SK-N-SH treated with all-trans-retinoic acid at 6 μM for 48 hours (cell line): Measurements from ENCODE around the gene TPM4.

Experiments
- CREB5 ChIP-seq: fragments of 250-450 bp; sonication (Bioruptor Pico); IDR thresholded peaks from 2 replicates; pipeline ENCODE4 v1.5.1; 2020; ENCODE audit warnings: low read depth, mild to moderate bottlenecking, moderate library complexity
- RARB ChIP-seq: fragments of 250-450 bp; sonication (Bioruptor Pico); IDR thresholded peaks from 2 replicates; pipeline ENCODE4 v1.8.0; 2021; ENCODE audit warnings: mild to moderate bottlenecking, moderate library complexity
- ZNF8 ChIP-seq: fragments of 450-650 bp; formaldehyde crosslinking; IDR thresholded peaks from 2 replicates; pipeline ENCODE4 v1.5.0; 2020; ENCODE audit warnings: mild to moderate bottlenecking, moderate library complexity

- no peak for TF ChIP-seq CREB5
- no peak for TF ChIP-seq ZNF8 (CRISPR knock-in tag)
- no peak for TF ChIP-seq RARB (CRISPR knock-in tag)
Measured at GRCh38 chr19:16061943-16062342, 14.4 kb upstream of the TPM4 start.
